Cerebellar nuclear complex (tissue), 1 donor: ENCODE results near the gene PLGRKT.
"Not testable (repeated sequence)": the region's sequence is repeated elsewhere in the genome, so short reads cannot be mapped to it uniquely, and the experiment has no call there.

Experiments used
- DNase-seq, 2 experiments: peaks; one replicate each; lab custom pipeline; 2025; lab: John Stamatoyannopoulos, UW

PLGRKT gene

GRCh38 chr9:5430912-5431311 is 6.8 kb downstream of the PLGRKT start:
- DNase-seq = no peak

- DNase-seq = no peak
Measured at GRCh38 chr9:5429873-5430564, 7.7 kb downstream of the PLGRKT start.

DNA sequence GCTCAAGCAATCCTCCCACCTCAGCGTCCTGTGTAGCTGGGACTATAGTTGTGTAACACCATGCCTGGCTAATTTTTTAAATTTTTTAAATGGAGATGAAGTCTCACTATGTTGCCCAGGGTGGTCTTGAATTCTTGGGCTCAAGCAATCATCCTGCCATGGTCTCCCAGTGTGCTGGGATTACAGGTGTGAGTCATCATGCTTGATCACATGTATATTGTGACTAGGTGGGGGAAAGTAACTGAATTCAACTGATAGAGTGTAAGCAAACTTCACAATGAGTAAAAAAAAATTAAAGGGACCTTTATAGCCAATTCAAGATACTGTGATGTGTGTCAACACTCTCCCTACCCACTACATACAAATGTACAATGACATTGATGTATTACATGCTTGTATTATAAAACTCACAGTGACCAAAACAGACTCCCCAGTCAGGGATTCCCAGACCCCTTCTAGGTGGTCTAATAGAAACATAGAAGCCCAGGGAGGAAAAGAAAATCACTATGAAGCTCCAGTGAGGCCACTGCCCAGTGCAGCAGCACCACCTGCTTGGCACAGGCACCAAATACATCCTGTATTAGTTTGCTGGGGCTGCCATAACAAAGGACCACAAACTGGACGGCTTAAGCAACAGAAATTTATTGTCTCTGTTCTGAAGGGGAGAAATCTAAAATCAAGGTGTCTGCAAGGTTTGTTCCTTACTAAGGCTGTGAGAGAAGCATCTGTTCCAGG is 8.8 kb downstream of the PLGRKT start:
- no peak for DNase-seq

DNA sequence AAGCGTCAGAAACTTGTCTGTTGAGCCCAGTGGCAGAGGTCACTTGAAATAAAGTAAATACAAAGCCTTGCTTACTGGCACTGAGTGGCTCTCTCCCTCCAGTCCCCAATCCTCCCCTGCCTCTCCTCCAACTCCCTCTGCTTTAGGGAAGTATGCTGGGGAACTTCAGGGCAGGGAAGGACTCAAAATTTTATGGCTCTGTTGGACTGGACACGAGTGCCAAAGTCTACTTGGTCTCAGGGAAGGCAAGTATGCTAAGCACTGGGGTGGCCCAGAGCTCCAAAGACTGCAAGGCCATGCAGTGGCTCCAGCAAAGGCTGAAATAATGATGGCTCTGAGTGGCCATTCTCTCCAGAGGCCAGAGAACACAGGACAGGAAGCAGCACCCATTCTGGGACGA is 9.6 kb downstream of the PLGRKT start:
- no peak for DNase-seq

- DNase-seq = no peak
Measured at GRCh38 chr9:5427005-5427404, 10.7 kb downstream of the PLGRKT start.

- DNase-seq = no peak
Measured at GRCh38 chr9:5425006-5425628, 12.6 kb downstream of the PLGRKT start.

- DNase-seq = no peak
Measured at GRCh38 chr9:5422276-5422675, 15.4 kb downstream of the PLGRKT start.

GRCh38 chr9:5421163-5421562 is 16.6 kb downstream of the PLGRKT start:
- no peak for DNase-seq

DNA sequence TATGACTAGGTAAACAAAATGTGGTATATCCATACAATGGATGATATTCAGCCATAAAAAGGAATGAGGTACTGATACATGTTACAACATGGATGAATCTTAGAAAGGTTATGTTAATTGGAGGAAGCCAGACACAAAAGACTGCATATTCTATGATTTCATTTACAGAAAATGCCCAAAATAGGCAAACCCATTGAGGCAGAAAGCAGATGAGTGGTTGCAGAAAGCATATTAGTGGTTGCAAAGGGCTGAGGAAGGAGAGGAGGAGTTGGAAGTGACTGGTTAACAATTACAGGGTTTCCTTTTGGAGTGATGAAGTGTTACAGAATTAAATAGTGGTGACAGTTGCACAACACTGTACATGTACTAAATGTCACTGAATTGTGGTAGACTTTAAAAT is 17.7 kb downstream of the PLGRKT start:
- no peak for DNase-seq

- DNase-seq = no peak
Measured at GRCh38 chr9:5418481-5418880, 19.2 kb downstream of the PLGRKT start.

- no peak for DNase-seq
Measured at GRCh38 chr9:5416953-5417352, 20.8 kb downstream of the PLGRKT start.

GRCh38 chr9:5408596-5408995 is 29.1 kb downstream of the PLGRKT start:
- no peak for DNase-seq

GRCh38 chr9:5402217-5402616 is 35.5 kb downstream of the PLGRKT start:
- no peak for DNase-seq

DNA sequence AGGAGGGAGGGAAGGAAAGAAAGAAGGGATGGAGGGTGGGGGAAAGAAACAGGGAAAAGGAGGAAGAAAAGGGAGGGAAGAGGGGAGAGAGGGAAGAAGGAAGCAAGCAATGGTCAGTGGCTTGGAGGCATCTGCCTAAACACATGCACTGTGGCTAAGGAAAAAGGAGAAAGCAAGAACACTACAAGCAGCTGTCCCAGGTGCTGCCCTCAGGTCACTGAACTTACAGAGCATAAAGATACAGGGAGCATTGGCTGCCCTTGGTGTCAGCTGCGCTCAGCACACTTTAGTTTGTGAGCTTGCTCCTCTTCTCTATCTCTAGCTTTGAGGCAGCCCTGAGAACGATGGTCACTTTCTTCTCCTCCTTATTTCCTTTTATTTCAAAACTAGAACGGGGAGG is 40.2 kb downstream of the PLGRKT start:
- DNase-seq = not testable (repeated sequence)

DNA sequence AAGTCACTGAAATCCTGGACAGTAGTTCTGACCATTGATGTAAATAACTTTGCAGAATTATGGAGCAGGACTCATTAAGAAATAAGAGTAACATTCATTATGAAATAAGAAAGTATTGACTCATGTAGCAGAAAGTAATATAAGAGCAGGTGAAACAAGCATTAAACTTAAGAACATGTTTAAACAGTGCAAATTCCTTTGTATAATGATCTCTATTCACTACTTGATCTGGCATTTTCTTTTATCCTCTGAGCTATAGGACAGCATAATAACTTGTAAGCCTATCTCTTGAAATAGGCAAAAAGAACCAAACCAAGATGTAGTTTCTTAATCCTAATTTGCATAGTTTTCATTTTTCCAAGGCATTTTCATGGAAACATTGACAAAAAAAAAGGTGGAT is 42.3 kb downstream of the PLGRKT start:
- no peak for DNase-seq

DNA sequence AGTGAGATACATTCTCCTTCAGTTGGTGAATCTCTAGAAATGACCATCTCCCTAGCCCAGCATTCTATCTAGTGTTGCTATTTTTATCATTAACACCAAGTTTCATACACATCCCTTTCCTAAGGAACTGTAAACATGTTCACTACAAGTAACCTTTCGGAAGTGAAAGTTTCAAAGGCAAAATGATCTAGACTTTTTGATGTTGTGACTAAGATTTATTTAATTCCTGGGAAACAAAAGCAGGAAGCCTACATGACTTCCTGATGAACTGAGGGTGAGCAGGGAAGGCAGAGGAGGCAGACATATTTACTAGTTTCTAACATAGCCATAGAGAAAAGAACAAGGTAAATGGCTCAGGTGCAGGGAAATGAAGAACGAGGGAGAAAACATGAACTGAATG is 43.7 kb downstream of the PLGRKT start:
- not testable (repeated sequence) for DNase-seq

DNA sequence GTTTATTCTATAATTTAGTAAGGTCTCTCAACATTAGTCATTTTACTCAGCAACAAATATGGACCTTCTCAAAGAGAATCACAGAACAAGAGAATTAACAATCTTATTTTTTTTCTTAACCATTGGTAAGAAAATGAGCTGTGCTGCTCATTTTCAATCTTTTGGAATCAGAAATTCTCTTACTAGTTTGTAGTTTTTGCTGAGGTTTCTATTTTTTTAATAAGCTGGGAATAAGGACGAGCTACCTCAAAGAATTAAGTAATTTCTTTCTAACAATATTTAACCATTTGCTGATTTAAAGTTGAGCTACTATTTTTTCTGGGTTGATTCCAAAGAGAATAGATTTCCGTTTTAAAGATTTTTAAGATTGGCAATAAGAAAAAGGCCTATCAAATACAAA is 44.2 kb downstream of the PLGRKT start:
- DNase-seq = no peak

DNA sequence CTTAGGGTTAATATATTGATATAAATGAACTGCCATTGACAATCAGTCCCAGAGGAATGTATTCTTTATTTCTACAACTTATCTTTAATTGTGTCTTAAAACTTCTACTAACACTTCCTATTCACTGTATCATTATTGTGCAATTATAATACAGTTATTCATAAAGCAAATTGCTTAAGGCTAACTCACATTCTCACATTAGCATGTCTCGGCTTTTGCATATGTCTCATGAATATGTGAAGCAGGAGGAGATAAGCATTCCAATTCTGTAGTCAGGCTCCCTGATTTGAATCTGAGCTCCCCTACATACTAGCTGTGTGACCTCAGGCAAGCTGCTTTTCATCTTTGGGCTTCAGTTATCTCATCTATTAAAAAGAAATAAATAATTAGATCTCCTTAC is 45.4 kb downstream of the PLGRKT start:
- DNase-seq = no peak

DNA sequence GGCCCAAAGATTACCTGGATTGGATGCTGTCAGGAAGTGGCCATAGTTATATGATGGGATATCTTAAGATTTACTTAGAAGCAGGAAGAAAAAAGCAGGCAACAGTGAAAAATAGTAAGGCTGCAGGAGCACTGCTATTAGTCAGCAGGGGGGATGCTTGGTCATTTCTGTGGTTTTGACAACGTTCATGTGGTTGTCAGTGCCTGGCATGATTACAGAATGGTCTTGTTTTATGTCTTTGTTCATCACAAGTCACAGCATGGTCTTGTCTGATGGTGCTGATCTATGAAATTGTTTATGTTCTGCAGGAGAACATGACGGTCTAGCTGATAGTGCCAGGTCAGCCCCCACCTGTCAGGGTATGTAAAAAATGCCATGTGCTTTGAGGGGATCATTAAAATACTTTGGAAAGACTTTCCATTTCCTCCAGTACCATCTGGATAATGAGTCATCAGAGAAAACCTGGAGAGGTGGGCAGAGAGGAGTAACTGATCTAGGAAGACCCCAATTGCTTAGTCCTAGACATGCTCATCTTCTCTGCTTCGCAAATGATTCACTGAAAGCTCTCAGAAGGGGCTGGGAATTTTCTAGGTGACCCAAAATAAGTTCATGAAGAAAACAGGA is 48.5 kb downstream of the PLGRKT start:
- no peak for DNase-seq

GRCh38 chr9:5388026-5388819 is 49.5 kb downstream of the PLGRKT start:
- no peak for DNase-seq

GRCh38 chr9:5384436-5384835 is 53.3 kb downstream of the PLGRKT start:
- no peak for DNase-seq

DNA sequence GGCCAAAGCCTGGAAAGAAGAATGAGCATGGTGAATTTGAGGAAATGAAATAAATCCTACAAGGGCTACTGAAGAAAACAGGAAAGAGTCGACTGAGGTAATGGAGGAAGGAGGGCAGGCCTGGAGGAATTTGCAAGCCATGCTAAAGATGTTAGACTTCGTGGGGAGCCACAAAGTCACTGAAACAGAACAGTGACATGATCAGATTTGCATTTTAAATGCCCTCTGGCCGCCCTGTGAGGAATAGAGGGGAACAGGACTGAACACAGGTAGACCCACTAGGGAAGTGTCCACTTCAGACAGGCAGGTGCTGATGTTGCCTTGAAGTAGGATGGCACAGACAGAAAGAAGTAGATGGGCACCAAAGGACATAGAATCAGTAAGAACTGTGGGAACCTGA is 55.2 kb downstream of the PLGRKT start:
- DNase-seq = no peak
